Measurements from ENCODE around the gene PLB1.

- no peak for TF ChIP-seq TAF1 (IDR thresholded peaks at IDR 0.05; ENCODE audit: borderline replicate concordance, low read depth, low read length)
- TF ChIP-seq POLR2A (IDR thresholded peaks at IDR 0.05; ENCODE audit: low read depth, low read length), result no peak
Measured at GRCh38 chr2:28453396-28453795, 42.5 kb upstream of the PLB1 start.

All from GM12892 (cell line).